Midbrain (tissue), 1 donor: ENCODE measurements around the gene LMOD2.
"Not testable (repeated sequence)": the region's sequence is repeated elsewhere in the genome, so short reads cannot be mapped to it uniquely, and the experiment has no call there.

ENCODE experiments used
- DNase-seq: peaks from one replicate; lab custom pipeline; 2025; lab: John Stamatoyannopoulos, UW

Gene LMOD2

DNA sequence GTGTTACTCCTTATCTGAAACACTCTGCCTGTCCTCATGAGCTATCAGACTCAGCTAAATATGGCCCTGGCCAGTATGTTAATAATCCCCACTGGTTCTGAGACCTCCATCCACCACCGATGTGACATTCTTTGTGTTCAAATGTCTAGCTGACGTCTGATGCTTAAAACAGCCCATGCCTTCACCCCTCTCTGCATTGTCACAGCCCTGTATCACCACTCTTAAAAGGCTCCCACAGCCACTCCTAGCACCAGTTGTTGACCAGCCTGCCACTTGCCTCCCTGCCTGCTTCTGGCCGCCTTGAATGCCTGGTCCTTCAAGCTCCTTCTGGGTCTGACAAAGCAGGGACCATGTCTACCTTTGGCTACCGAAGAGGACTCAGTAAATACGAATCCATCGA is at the start of gene LMOD2:
Gene LMOD2, plus strand, starts transcription at position 253 of the 400 bp plus-strand sequence. Its CDS starts 98 bp downstream, at position 351.
- no peak for DNase-seq

- DNase-seq: no peak
These were observed 48.2 kb upstream of the LMOD2 start for GRCh38 chr7:123607423-123607975.

GRCh38 chr7:123608991-123609882 is 46.4 kb upstream of the LMOD2 start:
- DNase-seq: no peak

DNA sequence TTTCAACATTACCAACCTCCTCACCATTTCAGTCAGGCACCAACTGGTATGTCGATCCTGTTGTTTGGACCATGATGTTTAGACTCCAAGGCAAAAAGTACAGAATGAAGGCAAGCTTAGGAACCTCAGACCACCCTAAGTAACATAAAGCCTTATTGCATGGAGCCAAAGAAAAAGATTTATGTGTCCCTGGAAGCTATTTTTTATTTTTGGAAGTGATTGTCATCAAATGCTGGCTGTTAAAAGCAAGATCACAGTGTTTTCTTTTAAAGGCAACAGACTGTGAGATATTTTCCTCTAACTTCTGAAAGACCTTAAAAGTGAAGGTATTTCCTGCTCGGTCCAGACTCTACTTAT is 45.8 kb upstream of the LMOD2 start:
- DNase-seq: no peak

DNA sequence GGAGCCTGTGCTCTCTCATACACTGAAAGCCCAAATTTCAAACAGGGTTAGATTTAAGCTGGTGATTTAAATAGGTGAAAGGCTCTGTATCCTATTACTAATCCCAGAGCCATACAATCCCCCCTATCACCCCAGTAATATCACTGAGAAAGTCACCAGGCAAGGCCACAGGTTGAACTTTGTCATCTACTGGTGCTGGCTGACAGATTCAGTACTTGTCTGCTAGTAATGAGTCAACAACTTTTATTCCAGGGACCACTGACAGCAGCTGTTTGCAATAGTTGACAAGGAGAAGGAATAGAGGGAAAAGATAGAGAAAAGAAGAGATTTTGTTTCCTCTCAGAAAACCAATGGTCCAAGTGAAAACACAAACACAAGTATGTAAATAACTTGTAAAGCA is 43.6 kb upstream of the LMOD2 start:
- no peak for DNase-seq

GRCh38 chr7:123615344-123615743 is 40.3 kb upstream of the LMOD2 start:
- DNase-seq: no peak

GRCh38 chr7:123616223-123616622 is 39.4 kb upstream of the LMOD2 start:
- DNase-seq: no peak

DNA sequence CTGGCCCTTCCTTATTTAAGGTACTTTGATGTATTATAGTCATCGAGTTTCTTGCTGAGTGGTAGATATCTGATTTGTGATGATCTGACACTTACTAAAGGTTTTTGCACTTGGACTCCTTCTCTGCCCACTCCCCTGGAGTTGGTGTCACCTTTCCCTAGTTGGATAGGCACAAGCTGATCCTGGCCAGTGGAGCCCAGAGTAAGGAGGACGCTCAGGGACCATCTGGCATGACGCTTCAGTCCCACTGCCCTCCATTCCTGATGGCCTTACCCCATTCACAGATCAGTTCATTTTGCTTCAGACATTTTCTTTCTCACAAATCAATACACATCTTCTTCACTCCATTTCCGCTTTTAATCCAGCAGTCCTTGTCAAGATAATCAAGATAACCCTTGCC is 34.0 kb upstream of the LMOD2 start:
- no peak for DNase-seq

GRCh38 chr7:123622660-123623386 is 32.8 kb upstream of the LMOD2 start:
- no peak for DNase-seq

- DNase-seq: no peak
These were observed 31.0 kb upstream of the LMOD2 start for GRCh38 chr7:123624527-123625183.

GRCh38 chr7:123625254-123625653 is 30.4 kb upstream of the LMOD2 start:
- no peak for DNase-seq

DNA sequence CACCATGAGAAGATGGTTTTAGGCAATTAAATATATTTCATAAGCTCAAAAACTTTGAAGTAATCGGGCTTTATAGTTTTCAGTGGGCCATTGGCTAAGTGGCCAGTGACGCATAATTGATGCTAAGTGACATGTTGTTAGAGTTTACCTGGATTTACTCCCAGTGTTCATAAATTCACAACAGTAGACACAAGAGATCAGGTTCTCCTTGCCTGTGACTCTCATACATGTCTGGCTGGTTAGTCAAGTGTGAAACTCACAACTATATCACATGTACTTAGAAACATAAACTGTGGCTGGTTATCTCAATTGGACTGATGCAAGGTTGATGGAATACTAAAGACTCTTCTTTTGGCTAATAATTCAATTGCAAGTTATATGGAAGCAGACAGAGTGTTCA is 27.8 kb upstream of the LMOD2 start:
- no peak for DNase-seq

GRCh38 chr7:123628829-123629228 is 26.8 kb upstream of the LMOD2 start:
- no peak for DNase-seq

DNA sequence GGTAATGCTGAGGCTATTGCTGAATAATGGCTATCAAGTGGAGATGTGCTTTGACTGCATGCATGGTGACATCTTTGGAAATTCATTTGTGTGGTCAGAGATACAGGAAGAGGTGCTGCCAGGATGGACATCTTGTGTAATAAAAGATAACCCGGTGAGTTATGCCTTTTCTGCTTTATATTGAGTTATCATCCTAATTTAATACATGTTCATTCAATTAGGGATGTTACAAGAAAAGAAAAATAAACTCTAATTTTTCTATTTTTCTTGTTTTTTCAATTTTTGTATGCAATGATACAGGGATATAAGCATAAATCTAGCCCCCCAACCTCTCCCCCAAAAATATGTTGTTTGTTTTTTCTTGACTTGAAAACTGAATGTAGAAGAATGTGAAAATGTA is 26.4 kb upstream of the LMOD2 start:
- DNase-seq: no peak

DNA sequence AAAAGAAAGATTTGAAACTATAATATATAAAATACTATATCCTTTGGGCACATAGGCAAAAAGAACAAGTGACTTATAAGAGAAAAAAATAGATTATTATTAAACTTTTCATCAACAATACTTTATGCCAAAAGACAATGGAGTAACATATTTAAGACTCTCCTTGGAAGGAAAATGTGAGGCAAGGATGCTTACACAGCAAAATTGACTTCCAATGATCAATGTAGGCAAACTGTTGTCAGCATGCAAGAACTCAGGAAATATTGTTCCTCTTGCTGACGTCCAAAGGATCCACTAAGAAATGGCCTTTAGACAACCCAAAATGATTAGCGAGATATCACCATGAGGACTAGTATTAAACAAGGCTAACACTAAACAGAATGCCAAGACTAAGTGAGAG is 22.9 kb upstream of the LMOD2 start:
- DNase-seq: no peak

- DNase-seq: no peak
These were observed 22.1 kb upstream of the LMOD2 start for GRCh38 chr7:123633553-123633952.

DNA sequence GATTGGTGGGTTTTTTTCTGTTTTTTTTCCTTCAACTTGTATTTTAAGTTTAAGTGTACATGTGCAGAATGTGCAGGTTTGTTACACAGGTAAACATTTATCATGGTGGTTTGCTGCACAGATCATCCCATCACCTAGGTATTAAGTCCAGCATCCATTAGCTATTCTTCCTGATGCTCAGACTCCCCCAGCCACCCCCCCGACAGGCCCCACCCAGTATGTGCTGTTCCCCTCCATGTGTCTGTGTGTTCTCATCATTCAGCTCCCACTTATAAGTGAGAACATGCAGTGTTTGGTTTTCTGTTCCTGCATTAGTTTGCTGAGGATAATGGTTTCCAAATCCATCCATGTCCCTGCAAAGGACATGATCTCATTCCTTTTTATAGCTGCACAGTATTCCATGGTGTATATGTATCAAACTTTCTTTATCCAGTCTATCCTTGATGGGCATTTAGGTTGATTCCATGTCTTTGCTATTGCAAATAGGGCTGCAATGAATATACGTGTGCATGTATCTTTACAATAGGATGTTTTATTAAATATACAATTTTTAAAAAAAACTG is 21.6 kb upstream of the LMOD2 start:
- DNase-seq: not testable (repeated sequence)

DNA sequence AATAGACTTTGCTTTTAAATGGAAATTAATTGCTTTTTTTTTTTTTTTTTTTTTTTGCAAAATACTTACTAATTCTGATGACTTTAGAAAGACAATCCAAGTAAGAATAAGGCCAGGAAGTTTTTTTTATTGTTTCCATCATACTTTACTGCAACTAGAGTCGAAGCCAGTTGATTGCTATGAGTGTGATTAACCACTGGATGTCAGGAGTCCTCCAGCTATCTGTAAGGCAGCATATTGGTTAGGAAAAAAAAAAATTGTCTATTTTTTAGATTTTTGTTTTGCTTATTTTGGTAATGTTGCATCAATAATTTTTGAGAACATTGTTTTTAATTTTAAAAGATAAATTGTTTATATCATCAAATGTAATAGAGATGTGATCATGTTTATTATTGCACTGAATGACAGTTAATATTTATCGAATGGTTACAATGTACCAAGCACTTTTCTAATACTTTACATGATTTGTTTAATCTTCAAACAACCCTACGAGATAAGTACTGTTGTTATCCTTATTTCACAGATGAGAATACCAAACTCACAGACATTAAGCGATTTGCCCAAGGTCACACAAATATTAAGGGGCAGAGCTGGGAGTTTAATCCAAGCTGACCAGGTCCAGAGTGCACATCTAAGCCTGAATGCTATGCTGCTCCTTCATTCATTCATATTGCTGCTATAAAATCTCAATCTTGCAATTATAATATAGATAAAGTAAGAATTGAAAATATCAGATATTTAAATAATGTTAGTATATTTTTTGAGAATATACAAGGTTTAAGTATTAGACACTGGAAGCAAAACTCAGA is 19.9 kb upstream of the LMOD2 start:
- DNase-seq: no peak

DNA sequence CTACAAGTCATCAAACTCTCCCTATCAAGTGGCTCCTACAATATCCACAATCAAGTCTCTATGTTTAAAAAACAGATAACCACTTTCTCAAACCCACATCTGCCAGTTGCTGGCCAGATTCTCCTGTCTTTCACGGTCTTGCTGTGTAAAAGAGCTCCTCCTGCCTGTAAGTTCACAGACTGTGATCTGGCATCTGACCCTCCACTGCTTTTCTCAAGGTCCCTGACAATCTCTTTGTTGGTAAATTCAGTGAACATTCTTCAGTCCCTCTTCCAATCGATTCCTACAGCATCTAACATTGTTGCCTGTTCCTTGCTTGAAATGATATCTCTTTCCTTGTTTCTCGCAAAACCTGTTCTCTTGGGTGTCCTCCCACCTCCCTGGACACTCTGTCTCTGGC is 18.5 kb upstream of the LMOD2 start:
- DNase-seq: no peak

- DNase-seq: no peak
These were observed 17.8 kb upstream of the LMOD2 start for GRCh38 chr7:123637878-123638277.

- no peak for DNase-seq
These were observed 16.0 kb upstream of the LMOD2 start for GRCh38 chr7:123639631-123640030.
